IPS-NIHi7 (cell line): ENCODE measurements around the gene MLANA.

Experiments used
- DNase-seq: peaks from one replicate; pipeline ENCODE4 v3.0.0; 2012; ENCODE audit warnings: mixed read lengths; ENCODE audit errors: extremely low spot score

The MLANA gene

GRCh38 chr9:5890641-5891040 lies at the start of gene MLANA:
Gene MLANA (plus strand): TSS chr9:5890889. CDS start chr9:5892475, 1,586 bp downstream.
- no peak for DNase-seq

GRCh38 chr9:5841771-5842573 lies 48.7 kb upstream of the MLANA start:
- no peak for DNase-seq

- DNase-seq: no peak
Measured at GRCh38 chr9:5842929-5843793, 47.5 kb upstream of the MLANA start.

- no peak for DNase-seq
Measured at GRCh38 chr9:5843794-5844471, 46.8 kb upstream of the MLANA start.

GRCh38 chr9:5845157-5845531 lies 45.5 kb upstream of the MLANA start:
- no peak for DNase-seq

- DNase-seq: no peak
Measured at GRCh38 chr9:5846096-5846495, 44.6 kb upstream of the MLANA start.

GRCh38 chr9:5846501-5846921 lies 44.2 kb upstream of the MLANA start:
- no peak for DNase-seq

- no peak for DNase-seq
Measured at GRCh38 chr9:5848372-5848882, 42.3 kb upstream of the MLANA start.

- no peak for DNase-seq
Measured at GRCh38 chr9:5850724-5851122, 40.0 kb upstream of the MLANA start.

- DNase-seq: no peak
Measured at GRCh38 chr9:5851445-5851844, 39.2 kb upstream of the MLANA start.

- DNase-seq: no peak
Measured at GRCh38 chr9:5852987-5853386, 37.7 kb upstream of the MLANA start.

- no peak for DNase-seq
Measured at GRCh38 chr9:5853617-5854016, 37.1 kb upstream of the MLANA start.

- DNase-seq: no peak
Measured at GRCh38 chr9:5854063-5854790, 36.5 kb upstream of the MLANA start.

GRCh38 chr9:5857928-5858327 lies 32.8 kb upstream of the MLANA start:
- no peak for DNase-seq

- no peak for DNase-seq
Measured at GRCh38 chr9:5858833-5859232, 31.9 kb upstream of the MLANA start.

- DNase-seq: no peak
Measured at GRCh38 chr9:5863092-5863746, 27.5 kb upstream of the MLANA start.

GRCh38 chr9:5864446-5864845 lies 26.2 kb upstream of the MLANA start:
- no peak for DNase-seq

- DNase-seq: no peak
Measured at GRCh38 chr9:5866272-5866671, 24.4 kb upstream of the MLANA start.

- no peak for DNase-seq
Measured at GRCh38 chr9:5866685-5867084, 24.0 kb upstream of the MLANA start.

GRCh38 chr9:5868235-5868634 lies 22.5 kb upstream of the MLANA start:
- DNase-seq: no peak
